CD4-positive, alpha-beta T cell treated with Interleukin-15 for 1 hour (primary cell): ENCODE results near the gene STOM.
"Not testable (repeated sequence)": the region's sequence is repeated elsewhere in the genome, so short reads cannot be mapped to it uniquely, and the experiment has no call there.

Source experiments
- DNase-seq: peaks from one replicate; pipeline ENCODE4 v3.0.0-alpha.2; 2020

The STOM gene

GRCh38 chr9:121298689-121299466 lies 71.2 kb downstream of the STOM start:
- no peak for DNase-seq

DNA sequence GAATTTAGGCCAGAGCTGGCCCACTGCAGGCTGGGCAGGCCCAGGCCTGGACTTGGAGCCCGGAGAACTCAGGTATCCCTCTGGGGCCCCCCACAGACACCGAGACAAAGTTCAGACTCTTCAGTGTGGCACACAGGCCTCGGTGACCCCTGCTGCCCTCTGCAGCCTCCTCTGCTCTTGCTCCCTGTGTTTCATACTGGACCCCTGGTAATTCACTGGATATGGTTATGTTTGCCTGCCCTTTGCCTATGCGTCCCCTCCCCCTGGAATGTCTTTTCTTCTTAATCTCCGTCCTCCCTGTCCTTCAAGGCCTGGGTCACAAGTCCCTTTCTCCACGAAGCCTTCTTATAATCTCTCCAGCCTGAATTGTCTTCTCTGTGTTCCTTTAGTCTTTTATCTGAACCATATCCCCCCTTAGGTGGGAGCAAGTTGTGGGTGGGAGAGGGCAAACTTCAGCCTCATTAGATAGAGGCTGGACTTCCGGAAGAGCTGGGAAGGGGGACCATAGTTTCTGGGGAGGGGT lies 72.0 kb downstream of the STOM start:
- no peak for DNase-seq

DNA sequence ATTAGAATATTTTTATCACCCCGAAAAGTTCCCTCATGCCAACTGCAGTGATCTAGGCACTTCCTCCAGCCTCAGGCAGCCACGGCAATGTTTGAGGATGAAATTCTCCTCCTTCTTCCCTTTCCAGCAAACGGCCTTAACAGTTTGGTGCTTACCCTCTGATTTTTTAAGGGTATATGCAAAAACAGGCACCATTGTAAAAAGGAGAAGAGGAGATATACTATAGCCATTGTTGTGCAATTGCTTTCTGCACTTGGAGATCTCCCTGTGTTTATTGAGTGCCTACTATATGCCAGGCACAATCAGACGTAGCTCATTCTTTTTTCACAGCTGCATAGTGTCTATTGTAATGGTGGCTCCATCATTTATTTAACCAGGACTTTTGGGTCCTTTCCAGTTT lies 72.7 kb downstream of the STOM start:
- DNase-seq, result no peak

DNA sequence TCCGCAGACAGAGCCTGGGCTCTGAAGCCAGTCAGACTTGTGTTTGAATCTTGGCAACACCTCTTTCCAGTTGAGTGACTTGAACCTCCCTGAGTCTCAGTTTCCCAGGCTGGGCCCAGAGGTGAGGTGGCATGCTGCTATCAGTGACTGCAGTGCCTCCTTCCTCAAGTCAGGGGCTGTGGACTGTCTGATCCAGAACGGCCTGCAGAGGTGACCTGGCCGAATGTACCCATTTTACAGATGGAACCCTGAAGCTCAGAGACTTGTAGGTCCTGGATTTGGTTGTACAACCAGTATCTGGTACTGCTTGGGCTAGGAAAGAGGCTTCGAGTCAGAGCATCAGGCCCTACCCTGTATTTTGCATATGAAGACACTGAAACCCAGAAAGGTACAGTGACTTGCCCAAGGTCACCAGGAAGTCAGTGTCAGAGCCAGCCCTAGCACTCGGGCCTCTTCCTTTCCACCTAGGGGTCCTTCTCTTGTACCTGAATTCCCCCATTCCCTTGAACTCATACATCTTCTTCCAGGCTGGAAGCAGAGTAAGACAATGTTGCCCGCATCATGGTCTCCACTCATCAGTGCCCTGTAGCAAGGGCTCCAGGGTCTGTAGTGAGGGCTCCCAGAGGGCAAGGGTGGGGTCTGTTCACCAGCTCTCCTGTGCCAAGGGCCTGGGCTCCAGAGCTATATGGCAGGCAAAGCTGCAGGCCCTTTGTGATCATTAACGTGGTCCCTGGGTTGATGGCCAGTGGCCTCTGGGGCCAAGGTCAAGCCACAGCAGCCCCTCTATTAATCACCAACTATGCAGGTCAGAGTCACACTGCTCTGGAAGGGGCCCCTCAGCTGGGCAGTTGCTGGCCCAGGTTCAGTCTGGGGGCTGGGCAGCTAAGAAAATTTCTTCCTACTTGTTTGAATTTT lies 73.6 kb downstream of the STOM start:
- DNase-seq, result no peak

- DNase-seq, result no peak
These were observed 74.3 kb downstream of the STOM start for GRCh38 chr9:121295662-121296191.

DNA sequence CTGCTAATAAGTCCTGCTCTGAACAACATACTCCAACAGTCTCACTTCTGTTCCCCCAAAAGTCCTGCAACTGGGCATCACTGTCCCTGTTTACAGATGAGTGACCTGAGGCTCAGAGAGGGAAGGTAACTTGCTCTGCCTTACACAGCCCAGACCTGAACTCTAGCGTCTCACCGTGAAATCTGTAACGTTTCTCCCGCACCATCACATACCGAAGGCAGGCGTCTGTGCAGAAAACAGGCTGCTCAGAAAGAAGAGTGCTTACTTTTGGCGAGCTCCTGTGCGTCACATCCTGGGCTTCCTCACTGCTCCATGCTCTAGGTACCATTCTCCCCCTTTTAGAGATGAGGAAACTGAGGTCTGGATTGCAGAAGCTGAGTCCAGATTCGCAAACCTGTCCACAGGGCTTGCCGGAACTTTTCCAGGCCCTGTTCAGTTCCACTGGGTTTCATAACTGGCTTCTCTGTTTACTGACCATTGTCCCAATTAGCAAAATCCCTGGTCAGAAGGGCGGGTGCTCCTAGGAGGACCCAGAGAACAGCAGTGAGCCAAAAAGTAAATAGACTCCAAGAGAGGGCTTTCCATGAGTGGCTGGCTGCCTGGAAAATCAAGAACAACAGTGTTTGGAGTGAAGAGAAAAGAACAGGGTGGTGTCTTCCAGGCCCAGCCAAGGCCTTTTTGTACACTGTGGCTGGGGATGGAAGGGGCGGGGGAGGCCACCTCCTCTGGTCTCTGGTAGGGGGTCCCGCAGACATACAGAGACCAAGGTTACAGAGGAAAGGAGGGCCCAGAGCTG lies 75.0 kb downstream of the STOM start:
- DNase-seq, result no peak

- DNase-seq, result no peak
These were observed 75.8 kb downstream of the STOM start for GRCh38 chr9:121294151-121294743.

GRCh38 chr9:121292801-121293241 lies 77.2 kb downstream of the STOM start:
- DNase-seq, result no peak

- no peak for DNase-seq
These were observed 78.0 kb downstream of the STOM start for GRCh38 chr9:121292051-121292450.

DNA sequence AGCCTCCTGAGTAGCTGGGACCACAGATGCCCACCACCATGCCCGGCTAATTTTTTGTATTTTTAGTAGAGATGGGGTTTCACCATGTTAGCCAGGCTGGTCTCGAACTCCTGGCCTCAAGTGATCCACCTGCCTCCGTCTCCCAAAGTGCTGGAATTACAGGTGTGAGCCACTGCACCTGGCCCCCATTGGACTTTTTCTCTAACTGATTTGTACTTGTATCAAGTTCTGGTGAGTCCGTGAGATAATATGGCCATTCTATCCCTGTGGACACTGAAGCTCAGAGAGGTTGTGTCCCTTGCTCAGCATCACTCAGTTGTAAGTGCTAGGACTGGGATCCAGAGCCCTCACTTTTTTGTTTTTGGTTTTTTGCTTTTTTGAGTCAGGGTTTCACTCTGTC lies 78.5 kb downstream of the STOM start:
- DNase-seq, result not testable (repeated sequence)

GRCh38 chr9:121289772-121290370 lies 80.2 kb downstream of the STOM start:
- DNase-seq, result no peak

DNA sequence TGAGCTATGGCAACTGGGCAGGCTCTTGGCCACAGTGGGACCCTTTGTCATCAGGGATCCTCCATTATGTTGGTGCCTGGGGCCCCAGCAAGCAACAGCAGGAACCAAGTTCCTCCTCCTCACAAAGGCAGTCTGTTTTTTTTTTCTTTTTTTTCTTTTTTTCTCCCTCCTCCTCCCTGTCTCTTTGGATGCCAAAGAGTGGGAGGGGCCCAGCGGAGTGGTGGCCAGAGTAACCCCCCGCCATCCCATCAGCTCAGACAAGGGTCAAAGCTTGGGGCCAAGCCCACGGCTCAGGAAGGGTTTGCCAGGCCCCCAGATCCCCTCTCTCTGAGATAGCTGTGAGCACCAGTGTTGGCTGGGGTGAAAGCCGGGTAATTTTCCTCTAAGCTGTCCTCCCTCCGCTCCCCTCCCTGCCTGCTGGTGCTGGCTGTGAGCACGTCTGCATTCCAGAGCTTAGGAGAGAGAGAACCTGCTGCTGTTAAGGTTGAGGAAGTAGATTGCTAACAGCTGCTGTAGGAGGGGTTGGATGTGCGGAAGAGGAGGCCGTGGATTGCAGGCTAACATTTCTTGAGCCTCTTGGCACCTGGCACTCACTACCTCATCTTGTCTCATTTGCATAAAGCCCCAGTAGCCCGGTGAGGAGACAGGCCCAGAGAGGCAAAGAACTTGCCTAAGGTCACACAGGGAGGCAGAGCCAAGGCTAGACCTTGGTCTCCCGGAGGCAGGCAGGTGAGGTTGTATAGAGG lies 80.9 kb downstream of the STOM start:
- no peak for DNase-seq
